ENCODE data around the gene ADPRH.

Gene ADPRH

DNA sequence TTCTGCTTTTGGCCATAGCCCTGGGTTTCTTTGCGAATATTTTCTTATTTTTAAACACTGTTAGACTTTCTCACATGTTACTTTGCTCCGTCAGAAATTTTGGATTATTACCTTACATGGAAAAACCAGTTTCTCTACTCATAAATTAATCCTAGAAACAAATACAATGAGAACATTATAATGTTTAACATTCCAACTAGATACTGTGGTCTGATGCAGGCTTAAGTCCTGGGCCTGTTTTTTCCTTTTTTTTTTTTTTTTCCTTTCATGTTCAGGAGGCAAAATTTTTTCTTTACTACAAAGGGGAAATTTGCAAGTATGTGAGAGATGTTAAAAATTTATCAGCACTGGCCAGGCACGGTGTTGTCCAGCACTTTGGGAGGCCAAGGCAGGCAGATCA lies 52.2 kb downstream of the ADPRH start:
- DNase-seq: no peak

DNA sequence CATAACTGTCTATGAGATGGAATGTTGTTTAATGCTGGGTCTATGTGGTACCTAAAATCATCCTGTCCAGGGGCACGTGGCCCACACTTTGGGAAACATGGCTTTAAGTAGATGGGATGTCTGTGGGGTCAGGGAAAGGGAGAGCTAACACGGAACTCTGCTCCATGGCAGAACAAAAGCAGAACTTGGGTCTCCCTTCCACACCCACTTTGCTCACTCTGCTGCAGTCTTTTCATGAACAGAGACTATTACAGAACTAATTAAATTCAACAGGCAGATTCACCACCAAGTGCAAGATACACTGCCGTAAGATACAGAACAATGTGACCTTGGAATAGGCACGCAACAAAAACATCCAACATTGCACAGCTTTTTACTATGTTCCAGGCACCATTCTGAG lies 52.9 kb downstream of the ADPRH start:
- DNase-seq: no peak

DNA sequence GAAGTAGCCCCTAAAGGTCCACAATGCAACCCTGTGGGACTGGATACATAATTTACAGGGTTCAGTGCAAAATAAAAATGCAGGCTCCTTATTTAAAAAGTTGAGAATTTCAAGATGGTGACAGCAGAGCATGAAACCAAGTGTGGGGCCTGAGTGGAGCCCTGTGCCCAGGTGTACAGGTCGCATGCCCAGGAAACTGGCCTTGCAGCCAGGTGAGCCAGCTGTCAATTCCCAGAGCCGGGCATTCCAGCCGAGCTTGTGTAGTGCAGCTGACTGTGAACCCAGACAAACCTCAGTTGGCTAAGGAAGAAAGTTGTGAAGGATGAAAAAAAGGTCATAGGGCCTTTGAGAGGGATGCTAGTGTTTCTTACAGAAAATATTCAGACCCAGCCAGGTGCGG lies 53.5 kb downstream of the ADPRH start:
- no peak for DNase-seq

DNA sequence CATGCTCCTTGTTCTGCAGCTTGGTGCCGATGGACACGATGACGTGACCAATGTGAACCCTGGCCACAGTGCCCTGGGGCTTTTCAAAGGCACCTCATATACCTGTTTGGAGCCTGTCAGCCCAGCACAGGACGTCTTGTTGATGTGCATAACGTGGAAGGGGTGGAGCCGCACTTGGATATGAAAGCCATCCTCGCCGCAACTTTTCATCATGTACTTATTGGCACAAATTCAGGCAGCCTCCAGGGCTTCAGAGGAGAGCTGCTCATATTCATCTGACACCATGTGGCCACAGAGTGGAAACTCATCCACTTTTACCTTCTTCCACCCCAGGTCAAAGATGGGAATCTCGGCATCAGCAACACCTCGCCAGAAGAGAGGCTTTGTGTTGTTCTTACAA lies 56.4 kb downstream of the ADPRH start:
- DNase-seq: no peak

DNA sequence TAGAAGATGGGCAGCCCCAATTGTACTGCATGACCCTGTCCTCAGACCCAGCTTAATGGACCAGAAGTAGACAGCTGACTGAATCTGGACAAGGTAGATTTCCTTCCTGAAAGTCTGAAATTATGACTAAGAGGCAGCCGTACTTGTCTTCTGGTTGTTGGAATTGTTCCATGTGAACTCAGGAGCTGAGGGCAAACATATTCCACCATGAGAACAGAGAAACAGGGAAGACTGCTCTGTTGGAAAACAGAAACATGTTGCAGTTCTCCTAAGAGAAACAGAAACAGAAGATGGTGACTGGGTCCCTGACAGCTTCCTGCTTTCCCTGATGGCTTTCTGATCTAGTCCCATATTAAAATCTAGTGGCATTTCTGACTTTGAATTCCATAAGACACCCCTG lies 57.0 kb downstream of the ADPRH start:
- DNase-seq: no peak

DNA sequence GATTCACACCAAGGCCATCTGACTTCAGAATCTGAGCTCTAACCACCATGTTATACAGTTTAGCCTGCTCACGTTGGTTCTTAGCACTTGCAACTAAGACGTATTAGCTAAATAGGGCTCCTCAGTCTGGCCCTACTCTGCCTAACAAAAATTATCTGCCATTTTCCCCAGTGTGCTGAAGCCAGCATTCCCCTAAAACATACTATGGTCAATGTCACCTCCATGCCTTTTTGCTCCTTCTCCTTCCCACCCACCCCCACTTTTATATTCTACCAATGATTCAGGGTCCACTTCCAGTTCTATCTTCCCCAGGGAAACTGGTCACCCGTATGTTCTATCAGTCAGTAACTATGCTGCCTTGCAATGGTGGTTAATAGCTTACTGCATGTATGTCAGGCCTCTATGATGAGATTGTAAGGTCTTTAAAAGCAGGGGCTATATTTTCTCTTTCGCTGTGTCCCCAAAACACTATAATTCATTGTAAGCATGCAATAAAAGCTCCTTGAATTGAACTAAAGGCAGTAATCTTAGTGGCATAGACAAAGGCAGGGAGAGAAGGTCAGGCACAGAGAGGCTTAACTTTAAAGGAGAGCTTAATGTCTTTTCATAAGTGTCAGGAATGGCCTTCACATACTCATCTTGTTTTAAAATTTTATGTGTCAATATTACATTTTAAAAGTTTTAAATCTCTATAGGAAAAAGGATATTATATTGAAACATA lies 57.8 kb downstream of the ADPRH start:
- DNase-seq: no peak

DNA sequence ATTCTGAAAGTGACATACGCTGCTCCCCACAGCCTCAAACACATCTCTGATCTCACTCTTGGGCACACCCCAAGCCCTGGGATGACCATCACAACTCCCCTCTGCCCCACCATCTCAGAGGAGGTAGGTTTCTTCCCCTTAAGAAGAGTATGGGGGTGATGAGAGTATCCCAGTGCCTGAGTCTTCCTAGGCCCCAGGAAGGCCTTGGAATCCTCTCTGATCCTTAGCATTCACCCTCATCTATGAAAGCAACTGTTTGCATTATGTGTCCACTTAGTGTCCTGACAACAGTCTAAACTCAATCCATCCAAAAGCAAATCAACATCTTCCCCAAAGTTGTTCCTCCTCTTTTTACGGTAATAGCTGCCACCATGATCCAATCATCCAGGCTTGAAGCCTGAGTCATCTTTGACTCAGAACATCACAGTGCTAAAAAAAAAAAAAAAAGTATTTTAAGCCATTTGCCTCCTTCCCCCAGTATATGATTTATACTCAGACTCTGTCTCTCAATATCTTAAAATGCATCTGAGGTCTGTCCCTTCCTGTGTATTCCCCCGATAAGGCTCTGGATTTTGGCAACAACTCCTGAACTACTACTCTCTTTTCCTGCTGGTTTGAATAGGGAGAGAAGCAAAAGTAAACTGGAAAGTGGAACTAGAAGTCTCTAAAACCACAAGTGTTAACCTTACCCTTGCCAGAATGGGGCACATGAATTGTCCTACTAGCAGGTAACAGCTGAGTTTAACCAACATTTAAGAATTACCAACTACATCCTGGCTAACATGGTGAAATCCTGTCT lies 58.6 kb downstream of the ADPRH start:
- no peak for DNase-seq

Measured in retina (tissue), 1 donor.